ENCODE results near the gene IFNAR1. TPM values are rescaled to one million over a fixed set of nuclear protein-coding genes. Genes with fewer than 3 reads are reported as not detected.

IFNAR1 gene
- total RNA-seq, 1 donor from 2014 or later = 34.8 TPM

GRCh38 chr21:33368124-33368523 is 43.4 kb downstream of the IFNAR1 start:
- H3K4me3 Mint-ChIP-seq (ENCODE audit: unreplicated experiment) = no peak overlapping the region
- no peak for TF ChIP-seq CTCF (IDR thresholded peaks at IDR 0.05; ENCODE audit: unreplicated experiment)
- no peak overlapping the region for H3K27ac Mint-ChIP-seq (ENCODE audit: unreplicated experiment)
- no peak for DNase-seq (ENCODE audit: low spot score)
- H3K4me1 Mint-ChIP-seq (ENCODE audit: unreplicated experiment) = no peaks in the 10 kb centered on the region
- H3K27me3 Mint-ChIP-seq (ENCODE audit: unreplicated experiment) = peaks cover 2% of the 10 kb centered on the region
- peaks cover 17% of the 10 kb centered on the region for H3K9me3 Mint-ChIP-seq (ENCODE audit: unreplicated experiment)
- peaks cover 24% of the 10 kb centered on the region for H3K36me3 Mint-ChIP-seq (ENCODE audit: low read depth, unreplicated experiment)

GRCh38 chr21:33368576-33368975 is 43.8 kb downstream of the IFNAR1 start:
- Mint-ChIP-seq H3K4me1 (ENCODE audit: unreplicated experiment) (no peaks in the 10 kb centered on the region), H3K27me3 (ENCODE audit: unreplicated experiment) (peaks cover 2% of the 10 kb centered on the region), H3K36me3 (ENCODE audit: low read depth, unreplicated experiment) (peaks cover 24% of the 10 kb centered on the region), H3K27ac (ENCODE audit: unreplicated experiment) (no peak overlapping the region), H3K4me3 (ENCODE audit: unreplicated experiment) (peak overlapping the region; percentile 6), H3K9me3 (ENCODE audit: unreplicated experiment) (peaks cover 17% of the 10 kb centered on the region)
- no peak for DNase-seq (ENCODE audit: low spot score)
- TF ChIP-seq CTCF (IDR thresholded peaks at IDR 0.05; ENCODE audit: unreplicated experiment) = no peak

- no peak for DNase-seq (ENCODE audit: low spot score)
- Mint-ChIP-seq H3K4me1 (ENCODE audit: unreplicated experiment) (peaks cover 2% of the 10 kb centered on the region), H3K4me3 (ENCODE audit: unreplicated experiment) (no peak overlapping the region), H3K27ac (ENCODE audit: unreplicated experiment) (no peak overlapping the region), H3K9me3 (ENCODE audit: unreplicated experiment) (peaks cover 17% of the 10 kb centered on the region), H3K36me3 (ENCODE audit: low read depth, unreplicated experiment) (peaks cover 24% of the 10 kb centered on the region), H3K27me3 (ENCODE audit: unreplicated experiment) (peaks cover 2% of the 10 kb centered on the region)
- no peak for TF ChIP-seq CTCF (IDR thresholded peaks at IDR 0.05; ENCODE audit: unreplicated experiment)
Measured at GRCh38 chr21:33369586-33369985, 44.8 kb downstream of the IFNAR1 start.

GRCh38 chr21:33370305-33370704 is 45.5 kb downstream of the IFNAR1 start:
- Mint-ChIP-seq H3K27ac (ENCODE audit: unreplicated experiment) (no peak overlapping the region), H3K27me3 (ENCODE audit: unreplicated experiment) (peaks cover 2% of the 10 kb centered on the region), H3K4me1 (ENCODE audit: unreplicated experiment) (peaks cover 4% of the 10 kb centered on the region), H3K9me3 (ENCODE audit: unreplicated experiment) (peaks cover 17% of the 10 kb centered on the region), H3K36me3 (ENCODE audit: low read depth, unreplicated experiment) (peaks cover 24% of the 10 kb centered on the region), H3K4me3 (ENCODE audit: unreplicated experiment) (no peak overlapping the region)
- TF ChIP-seq CTCF (IDR thresholded peaks at IDR 0.05; ENCODE audit: unreplicated experiment) = no peak
- no peak for DNase-seq (ENCODE audit: low spot score)

GRCh38 chr21:33371366-33371765 is 46.6 kb downstream of the IFNAR1 start:
- H3K27me3 Mint-ChIP-seq (ENCODE audit: unreplicated experiment) = peaks cover 2% of the 10 kb centered on the region
- H3K4me3 Mint-ChIP-seq (ENCODE audit: unreplicated experiment) = no peak overlapping the region
- TF ChIP-seq CTCF (IDR thresholded peaks at IDR 0.05; ENCODE audit: unreplicated experiment) = no peak
- H3K4me1 Mint-ChIP-seq (ENCODE audit: unreplicated experiment) = peaks cover 5% of the 10 kb centered on the region
- DNase-seq (ENCODE audit: low spot score) = no peak
- peaks cover 24% of the 10 kb centered on the region for H3K36me3 Mint-ChIP-seq (ENCODE audit: low read depth, unreplicated experiment)
- no peak overlapping the region for H3K27ac Mint-ChIP-seq (ENCODE audit: unreplicated experiment)
- H3K9me3 Mint-ChIP-seq (ENCODE audit: unreplicated experiment) = peaks cover 17% of the 10 kb centered on the region
